ENCODE data around the gene BASP1.

DNA sequence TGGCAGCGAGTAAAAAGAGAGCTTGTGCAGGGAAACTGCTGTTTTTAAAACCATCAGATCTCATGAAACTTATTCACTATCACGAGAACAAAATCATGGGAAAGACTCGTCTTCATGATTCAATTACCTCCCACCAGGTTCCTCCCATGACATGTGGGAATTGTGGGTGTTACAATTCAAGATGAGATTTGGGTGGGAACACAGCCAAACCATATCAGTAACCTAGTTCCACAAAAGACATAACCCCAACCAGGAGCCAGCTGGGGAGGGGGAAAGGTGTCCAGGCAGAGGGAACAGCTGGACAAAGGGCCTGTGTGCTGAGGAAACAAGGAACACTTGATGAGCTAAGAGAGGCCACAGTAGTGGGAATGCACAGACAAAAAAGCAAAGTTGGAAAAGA is 71.1 kb downstream of the BASP1 start:
- TF ChIP-seq EZH2 (IDR thresholded peaks at IDR 0.05) (no peak), POLR2AphosphoS5 (IDR thresholded peaks at IDR 0.05; ENCODE audit: borderline replicate concordance, low read depth, low read length) (no peak)
